Ovary (tissue), 9 donors: Measurements from ENCODE around the gene NAB1. TPM values are rescaled to one million over a fixed set of nuclear protein-coding genes. Genes with fewer than 3 reads are reported as not detected.

Source experiments
- DNase-seq, 5 donors: peaks; one replicate each; pipeline ENCODE4 v3.0.0-alpha.2; 2019 to 2020
- H3K27ac ChIP-seq, 2 donors: fragments of 200-600 bp; one replicate each; pipeline versions ENCODE4 v1.5.1 to v1.8.0; 2019 to 2022
- H3K27me3 ChIP-seq: fragments of 200-600 bp; one replicate; pipeline ENCODE4 v1.8.0; 2022
- H3K36me3 ChIP-seq: fragments of 200-600 bp; sonication (generic); one replicate; pipeline ENCODE4 v1.5.1; 2019
- H3K4me1 ChIP-seq: one replicate; pipeline ENCODE4 v1.8.1; 2013; ENCODE audit warnings: mild to moderate bottlenecking, moderate library complexity; ENCODE audit not compliant: insufficient read depth
- H3K4me3 ChIP-seq: fragments of 200-600 bp; sonication (generic); one replicate; pipeline ENCODE4 v1.5.1; 2017
- H3K9me3 ChIP-seq, 2 donors: fragments of 200-600 bp in 1 of 2; sonication (generic) in 1 of 2; one replicate each; pipeline versions ENCODE4 v1.5.1 to v1.8.1; 2013 to 2019; ENCODE audit warnings: mild to moderate bottlenecking in 1 of 2, moderate library complexity in 1 of 2
- CTCF ChIP-seq, 3 donors: fragments of 450-650 bp in 2 of 3; fragments of 200-600 bp in 1 of 3; IDR thresholded peaks; one replicate each; pipeline versions ENCODE4 v1.5.1 to v1.8.0; 2016 to 2022; ENCODE audit warnings: antibody characterized with exemption in 3 of 3, mild to moderate bottlenecking in 1 of 3
- EP300 ChIP-seq: sonication (generic); formaldehyde crosslinking; IDR thresholded peaks from one replicate; pipeline ENCODE4 v1.6.1; 2017; ENCODE audit warnings: antibody characterized with exemption
- POLR2A ChIP-seq: fragments of 450-650 bp; IDR thresholded peaks from one replicate; pipeline ENCODE4 v1.6.1; 2017; ENCODE audit warnings: antibody characterized with exemption, mild to moderate bottlenecking, moderate library complexity
- WGBS, 3 donors: extraction: QIAGEN DNeasy Blood & Tissue Kit in 1 of 3; methylation state at CpG; one replicate each; pipeline versions ENCODE4 v1.1.5 to v1.1.7; 2013 to 2017; 5-methylcytosine and 5-hydroxymethylcytosine counted together
- intact Hi-C, 4 donors: fragments of 100-400 bp; cut with DNase I; formaldehyde crosslinking; loops; one replicate each; pipeline versions ENCODE4 v1.11.0 to v1.15.1; 2022 to 2023
- polyA plus RNA-seq, 2 donors: library from polyadenylated mRNA; stranded (reverse); fragments of 200-250 nt in 1 of 2; fragments of 350-450 nt in 1 of 2; fragmentation: Illumina TruSeq in 1 of 2; extraction: RNeasy Lipid Tissue Mini Kit (QIAGEN cat#74804) in 1 of 2; gene quantifications; one replicate each; pipeline ENCODE4 v1.2.3, GENCODE V29; 2013 to 2014
- total RNA-seq, 7 donors: library from RNA; depleted of rRNA in 2 of 7; stranded (reverse); fragments of >200 nt in 2 of 7; fragmentation: NEBNext Ultra II Directional in 3 of 7; extraction: Animal tissue kit (Norgen Biotek cat#: 25700) in 3 of 7; gene quantifications; one replicate each; pipeline versions ENCODE4 v1.1.0 to v1.2.4, GENCODE V29; 2016 to 2023
- donor health status: DM: no; HTN: no; CAD: no; lungs with moderate emphysema.
- donor health status: DM: no; HTN: no; CAD: no.
- donor health status: Bipolar disorder and iron deficiency.
- donor health status: DM: yes; HTN: yes; CAD: no.
- donor health status: DM: no; HTN: no; CAD: no.
- donor health status: DM: yes; HTN: yes; CAD: no.

NAB1 gene
- total and polyA plus RNA-seq, 9 donors: 17.5 to 53.7 (median 39.8) TPM

DNA sequence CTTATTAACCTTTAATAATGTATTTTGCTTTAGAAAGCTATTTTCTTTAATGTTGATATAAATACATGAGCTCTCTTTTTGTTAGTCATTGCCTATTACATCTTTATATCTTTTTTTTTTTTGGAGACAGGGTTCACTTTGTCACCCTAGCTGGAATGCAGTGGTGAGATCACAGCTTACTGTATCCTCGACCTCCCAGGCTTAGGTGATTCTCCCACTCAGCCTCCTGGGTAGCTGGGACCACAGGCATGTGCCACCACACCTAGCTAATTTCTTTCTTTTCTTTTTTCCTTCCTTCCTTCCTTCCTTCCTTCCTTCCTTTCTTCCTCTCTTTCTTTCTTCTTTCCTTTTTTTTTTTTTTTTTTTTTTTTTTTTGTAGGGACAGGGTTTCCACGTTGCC, 15.4 kb downstream of the NAB1 start:
- H3K36me3 ChIP-seq: no peaks in the 10 kb centered on the region
- DNase-seq: no peak
- no peak overlapping the region for H3K27ac ChIP-seq
- no peak overlapping the region for H3K4me3 ChIP-seq
- H3K9me3 ChIP-seq: no peaks in the 10 kb centered on the region
- intact Hi-C loops: no loop called here
- TF ChIP-seq CTCF (IDR thresholded peaks at IDR 0.05) (no peak), POLR2A (no peak), EP300 (no peak)
- peaks cover 7% of the 10 kb centered on the region for H3K4me1 ChIP-seq
- 93 to 94% (median 94%) methylated on average over 2 of the region's 2 CpGs for WGBS, 3 donors
- no peaks in the 10 kb centered on the region for H3K27me3 ChIP-seq

GRCh38 chr2:190666895-190667294, 18.0 kb downstream of the NAB1 start:
- H3K36me3 ChIP-seq: no peaks in the 10 kb centered on the region
- no peak overlapping the region for H3K27ac ChIP-seq
- 38 to 42% (median 41%) methylated on average over 1 of the region's 1 CpG for WGBS, 3 donors
- peaks cover 3% of the 10 kb centered on the region for H3K4me1 ChIP-seq
- H3K4me3 ChIP-seq: no peak overlapping the region
- no peak for TF ChIP-seq POLR2A
- no peak for TF ChIP-seq EP300
- no peak for TF ChIP-seq CTCF (IDR thresholded peaks at IDR 0.05)
- intact Hi-C loops: no loop called here
- no peaks in the 10 kb centered on the region for H3K9me3 ChIP-seq
- no peaks in the 10 kb centered on the region for H3K27me3 ChIP-seq
- no peak for DNase-seq

- Histone ChIP-seq H3K4me1 (no peaks in the 10 kb centered on the region), H3K4me3 (no peak overlapping the region), H3K36me3 (no peaks in the 10 kb centered on the region), H3K9me3 (no peaks in the 10 kb centered on the region), H3K27me3 (no peaks in the 10 kb centered on the region), H3K27ac (no peak overlapping the region)
- no peak for DNase-seq
- TF ChIP-seq POLR2A (no peak), CTCF (IDR thresholded peaks at IDR 0.05) (no peak), EP300 (no peak)
- intact Hi-C loops: no loop called here
Measured at GRCh38 chr2:190668892-190669291, 20.0 kb downstream of the NAB1 start.

- H3K9me3 ChIP-seq: no peaks in the 10 kb centered on the region
Measured at GRCh38 chr2:190670182-190670946, 21.5 kb downstream of the NAB1 start.

More at GRCh38 chr2:190670182-190670946, 21.5 kb downstream of the NAB1 start:
- Histone ChIP-seq H3K4me1 (no peaks in the 10 kb centered on the region), H3K4me3 (no peak overlapping the region), H3K27me3 (no peaks in the 10 kb centered on the region), H3K36me3 (no peaks in the 10 kb centered on the region), H3K27ac (no peak overlapping the region)
- intact Hi-C loops: no loop called here
- no peak for DNase-seq
- TF ChIP-seq EP300: no peak
- TF ChIP-seq POLR2A: no peak
- TF ChIP-seq CTCF (IDR thresholded peaks at IDR 0.05): no peak
- WGBS, 3 donors: 93 to 95% (median 94%) methylated on average over 10 of the region's 10 CpGs
